Measurements from ENCODE around the gene SOX15.
A peak's percentile ranks its signal among the peaks of the same experiment; 100 is the strongest.

Gene SOX15

DNA sequence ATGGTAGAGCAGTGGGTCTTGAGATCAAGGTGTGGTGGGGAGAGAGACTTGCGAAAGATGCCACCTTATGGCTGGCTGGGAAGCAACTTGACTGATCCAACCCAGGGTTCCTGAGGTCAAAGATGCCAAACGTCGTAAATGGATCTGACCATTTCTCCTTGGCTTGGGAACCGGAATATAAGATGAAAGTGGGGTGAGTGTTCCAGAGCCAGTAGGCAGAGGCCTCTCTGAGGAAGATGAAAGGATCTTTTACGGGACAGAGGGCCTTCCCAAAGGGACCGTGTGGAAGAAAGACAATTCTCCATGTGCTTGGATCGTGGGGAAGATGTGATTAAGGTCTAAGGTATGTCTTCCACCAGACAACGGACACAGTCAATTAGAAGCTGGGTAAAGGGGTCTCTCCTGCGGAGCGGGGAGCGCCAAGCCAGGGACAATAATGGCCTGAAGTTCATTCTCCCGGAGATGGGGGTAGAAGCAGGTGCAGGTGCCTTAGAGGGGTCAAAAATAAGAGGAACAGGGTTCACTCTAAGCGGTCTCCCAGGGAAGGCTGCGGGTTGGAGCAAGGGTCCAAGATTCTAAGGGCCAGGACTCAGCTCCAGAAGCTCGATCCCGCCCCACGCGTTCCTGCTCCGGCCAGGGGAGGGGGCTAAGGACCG lies 24.0 kb upstream of the SOX15 start:
- DNase-seq (no peak), ATAC-seq (ENCODE audit: insufficient read depth, low read depth) (no peak)
- peaks cover 38% of the 10 kb centered on the region; the same call in 1 of the 2 replicates for H4K20me1 ChIP-seq (ENCODE audit: insufficient read depth, low read length)
- no peaks in the 10 kb centered on the region for H3K27me3 ChIP-seq (ENCODE audit: insufficient read depth, low read length, poor library complexity)
- TF ChIP-seq EZH2 (IDR thresholded peaks at IDR 0.05; ENCODE audit: borderline replicate concordance, low read depth, low read length, severe bottlenecking) = no peak
- TF ChIP-seq, protein P1, sequence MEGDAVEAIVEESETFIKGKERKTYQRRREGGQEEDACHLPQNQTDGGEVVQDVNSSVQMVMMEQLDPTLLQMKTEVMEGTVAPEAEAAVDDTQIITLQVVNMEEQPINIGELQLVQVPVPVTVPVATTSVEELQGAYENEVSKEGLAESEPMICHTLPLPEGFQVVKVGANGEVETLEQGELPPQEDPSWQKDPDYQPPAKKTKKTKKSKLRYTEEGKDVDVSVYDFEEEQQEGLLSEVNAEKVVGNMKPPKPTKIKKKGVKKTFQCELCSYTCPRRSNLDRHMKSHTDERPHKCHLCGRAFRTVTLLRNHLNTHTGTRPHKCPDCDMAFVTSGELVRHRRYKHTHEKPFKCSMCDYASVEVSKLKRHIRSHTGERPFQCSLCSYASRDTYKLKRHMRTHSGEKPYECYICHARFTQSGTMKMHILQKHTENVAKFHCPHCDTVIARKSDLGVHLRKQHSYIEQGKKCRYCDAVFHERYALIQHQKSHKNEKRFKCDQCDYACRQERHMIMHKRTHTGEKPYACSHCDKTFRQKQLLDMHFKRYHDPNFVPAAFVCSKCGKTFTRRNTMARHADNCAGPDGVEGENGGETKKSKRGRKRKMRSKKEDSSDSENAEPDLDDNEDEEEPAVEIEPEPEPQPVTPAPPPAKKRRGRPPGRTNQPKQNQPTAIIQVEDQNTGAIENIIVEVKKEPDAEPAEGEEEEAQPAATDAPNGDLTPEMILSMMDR (IDR thresholded peaks at IDR 0.05; ENCODE audit: borderline replicate concordance, extremely low read depth, low read length, poor library complexity, severe bottlenecking) = peak; percentile 41
- H3K79me2 ChIP-seq (ENCODE audit: insufficient read depth, low read length) = peaks cover 54% of the 10 kb centered on the region
- H3K4me3 ChIP-seq (ENCODE audit: low read depth in 1 of 2, low read length in 2 of 2) = peak overlapping the region; percentile 59 to 69
- H3K4me2 ChIP-seq (ENCODE audit: insufficient read depth, low read length) = peak overlapping the region; percentile 78
- peaks cover 47% of the 10 kb centered on the region for H3K4me1 ChIP-seq (ENCODE audit: insufficient read depth, low read length)
- peak overlapping the region; percentile 57 for H3K27ac ChIP-seq (ENCODE audit: low read length)
- peak overlapping the region; percentile 54 for H2AFZ ChIP-seq (ENCODE audit: low read depth, low read length)
- no peaks in the 10 kb centered on the region for H3K9me3 ChIP-seq (ENCODE audit: insufficient read depth, low read length, severe bottlenecking)
- peak overlapping the region; percentile 78 for H3K9ac ChIP-seq (ENCODE audit: low read depth, low read length)
- peaks cover 27% of the 10 kb centered on the region for H3K36me3 ChIP-seq (ENCODE audit: insufficient read depth, low read length)

- Histone ChIP-seq H3K4me1 (ENCODE audit: insufficient read depth, low read length) (peaks cover 47% of the 10 kb centered on the region), H3K36me3 (ENCODE audit: insufficient read depth, low read length) (peaks cover 32% of the 10 kb centered on the region), H3K9ac (ENCODE audit: low read depth, low read length) (peak overlapping the region; percentile 78), H3K27ac (ENCODE audit: low read length) (peak overlapping the region; percentile 41; the same call in 1 of the 2 replicates), H3K9me3 (ENCODE audit: insufficient read depth, low read length, severe bottlenecking) (no peaks in the 10 kb centered on the region), H3K27me3 (ENCODE audit: insufficient read depth, low read length, poor library complexity) (no peaks in the 10 kb centered on the region), H3K4me2 (ENCODE audit: insufficient read depth, low read length) (peak overlapping the region; percentile 78), H4K20me1 (ENCODE audit: insufficient read depth, low read length) (peaks cover 38% of the 10 kb centered on the region; the same call in 1 of the 2 replicates), H3K4me3 (ENCODE audit: low read depth in 1 of 2, low read length in 2 of 2) (peak overlapping the region in 1 of 2 experiments; percentile 16; a peak in 1 of 4 replicates), H2AFZ (ENCODE audit: low read depth, low read length) (no peak overlapping the region), H3K79me2 (ENCODE audit: insufficient read depth, low read length) (peaks cover 65% of the 10 kb centered on the region)
- TF ChIP-seq, protein P1 (IDR thresholded peaks at IDR 0.05; ENCODE audit: borderline replicate concordance, extremely low read depth, low read length, poor library complexity, severe bottlenecking) = no peak
- TF ChIP-seq EZH2 (IDR thresholded peaks at IDR 0.05; ENCODE audit: borderline replicate concordance, low read depth, low read length, severe bottlenecking) = no peak
- DNase-seq (no peak), ATAC-seq (ENCODE audit: insufficient read depth, low read depth) (no peak)
Measured at GRCh38 chr17:7612294-7612640, 22.4 kb upstream of the SOX15 start.

- DNase-seq (no peak), ATAC-seq (ENCODE audit: insufficient read depth, low read depth) (no peak)
- Histone ChIP-seq H4K20me1 (ENCODE audit: insufficient read depth, low read length) (peaks cover 38% of the 10 kb centered on the region; the same call in 1 of the 2 replicates), H3K36me3 (ENCODE audit: insufficient read depth, low read length) (peaks cover 32% of the 10 kb centered on the region), H3K27me3 (ENCODE audit: insufficient read depth, low read length, poor library complexity) (no peaks in the 10 kb centered on the region), H3K79me2 (ENCODE audit: insufficient read depth, low read length) (peaks cover 67% of the 10 kb centered on the region), H2AFZ (ENCODE audit: low read depth, low read length) (no peak overlapping the region), H3K9me3 (ENCODE audit: insufficient read depth, low read length, severe bottlenecking) (no peaks in the 10 kb centered on the region), H3K27ac (ENCODE audit: low read length) (peak overlapping the region; percentile 41), H3K4me1 (ENCODE audit: insufficient read depth, low read length) (peaks cover 47% of the 10 kb centered on the region), H3K4me3 (ENCODE audit: low read depth in 1 of 2, low read length in 2 of 2) (peak overlapping the region in 1 of 2 experiments; percentile 16; a peak in 1 of 4 replicates), H3K4me2 (ENCODE audit: insufficient read depth, low read length) (peak overlapping the region; percentile 78), H3K9ac (ENCODE audit: low read depth, low read length) (peak overlapping the region; percentile 78)
- TF ChIP-seq, protein P1 (IDR thresholded peaks at IDR 0.05; ENCODE audit: borderline replicate concordance, extremely low read depth, low read length, poor library complexity, severe bottlenecking) = no peak
- no peak for TF ChIP-seq EZH2 (IDR thresholded peaks at IDR 0.05; ENCODE audit: borderline replicate concordance, low read depth, low read length, severe bottlenecking)
Measured at GRCh38 chr17:7611635-7612293, 21.9 kb upstream of the SOX15 start.

Measured in DND-41 (cell line).